H7 (cell line): ENCODE data around the gene ZNF385B. TPM values are rescaled to one million over a fixed set of nuclear protein-coding genes. Genes with fewer than 3 reads are reported as not detected.
"Not testable (repeated sequence)": the region's sequence is repeated elsewhere in the genome, so short reads cannot be mapped to it uniquely, and the experiment has no call there.

Experiments used
- DNase-seq: peaks from one replicate; pipeline ENCODE4 v3.0.0; 2012
- H3K27me3 ChIP-seq: 2 replicates; pipeline ENCODE4 v1.6.0; 2011; ENCODE audit warnings: mild to moderate bottlenecking, low read length; ENCODE audit not compliant: control insufficient read depth, insufficient read depth
- H3K36me3 ChIP-seq: replicated peaks from 2 replicates; pipeline ENCODE4 v1.5.1; 2011; ENCODE audit warnings: low read length; ENCODE audit not compliant: control insufficient read depth, insufficient read depth
- H3K4me3 ChIP-seq: 2 replicates; pipeline ENCODE4 v1.5.1; 2011; ENCODE audit warnings: low read depth, mild to moderate bottlenecking, control low read depth, low read length, moderate library complexity; ENCODE audit not compliant: insufficient read depth
- total RNA-seq: library from RNA; depleted of rRNA; stranded (reverse); fragments of >200 nt; shearing (Covaris generic); gene quantifications from 2 replicates; pipeline ENCODE4 v1.2.3, GENCODE V29; 2014

The ZNF385B gene
- total RNA-seq, 1 experiment from 2014 or later, result 0.90 TPM

- DNase-seq, result no peak
- H3K4me3 ChIP-seq, result no peak overlapping the region
- H3K27me3 ChIP-seq, result no peaks in the 10 kb centered on the region
- no peaks in the 10 kb centered on the region for H3K36me3 ChIP-seq
Measured at GRCh38 chr2:179487010-179487731, 374.2 kb downstream of the ZNF385B start.

DNA sequence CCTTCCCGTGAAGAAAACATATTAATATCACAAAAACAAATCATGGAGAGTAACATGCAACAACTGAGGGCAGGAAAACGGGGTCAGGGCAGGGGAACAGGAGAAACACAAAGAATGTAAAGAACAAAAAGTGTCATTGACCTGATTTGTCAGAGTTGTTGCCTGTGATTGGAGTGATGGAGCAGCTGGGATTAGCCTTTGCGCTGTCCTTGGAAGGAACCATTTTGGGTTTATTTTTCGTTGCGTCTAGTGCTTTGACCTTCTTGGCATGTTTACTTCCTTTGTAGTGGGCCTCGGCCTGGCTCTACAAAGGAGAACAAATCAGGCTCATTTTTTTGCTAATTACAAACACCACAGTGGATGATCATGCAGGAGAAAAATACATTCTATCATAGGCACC lies 378.3 kb downstream of the ZNF385B start:
- Histone ChIP-seq H3K36me3 (no peaks in the 10 kb centered on the region), H3K27me3 (no peaks in the 10 kb centered on the region), H3K4me3 (no peak overlapping the region)
- DNase-seq, result no peak

DNA sequence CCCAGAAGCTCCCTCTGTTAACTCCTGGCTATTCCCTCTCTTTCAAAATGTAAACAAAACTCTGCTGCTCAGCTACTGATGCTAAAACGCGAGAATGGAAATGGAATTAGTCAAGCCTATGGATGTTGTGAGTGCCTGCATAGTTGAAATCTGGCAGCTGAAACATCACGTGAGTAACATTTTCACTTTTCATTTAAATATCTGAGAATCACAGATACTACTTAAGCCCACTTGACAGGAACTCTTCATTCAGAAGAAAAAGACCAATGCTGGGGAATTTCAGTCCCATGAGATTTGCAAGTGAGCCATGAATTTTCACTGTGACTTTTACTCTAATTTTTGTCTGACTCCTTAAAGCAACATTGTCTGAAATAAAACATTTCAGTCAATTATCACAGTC lies 381.5 kb downstream of the ZNF385B start:
- no peak for DNase-seq
- H3K27me3 ChIP-seq, result no peaks in the 10 kb centered on the region
- no peaks in the 10 kb centered on the region for H3K36me3 ChIP-seq
- H3K4me3 ChIP-seq, result no peak overlapping the region

DNA sequence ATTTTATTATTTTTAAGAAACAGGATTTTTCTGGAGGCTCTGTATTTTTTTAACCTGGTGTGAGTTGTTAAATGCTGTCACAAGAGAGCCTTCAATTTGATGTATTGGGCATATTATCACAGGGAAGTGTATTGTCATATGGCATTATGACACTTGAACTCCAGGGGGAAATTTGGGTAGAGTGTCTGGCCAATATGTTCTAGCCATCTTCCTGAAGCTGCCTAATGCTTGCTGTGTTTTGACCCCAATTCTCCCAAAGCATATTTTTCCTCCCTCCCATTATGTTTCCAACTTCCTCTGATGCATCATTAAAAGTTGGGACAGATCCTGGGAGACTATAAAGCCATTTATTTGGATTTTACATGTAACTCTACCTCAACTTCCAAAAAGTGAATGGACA lies 382.6 kb downstream of the ZNF385B start:
- Histone ChIP-seq H3K27me3 (no peaks in the 10 kb centered on the region), H3K4me3 (no peak overlapping the region), H3K36me3 (no peaks in the 10 kb centered on the region)
- DNase-seq, result no peak

DNA sequence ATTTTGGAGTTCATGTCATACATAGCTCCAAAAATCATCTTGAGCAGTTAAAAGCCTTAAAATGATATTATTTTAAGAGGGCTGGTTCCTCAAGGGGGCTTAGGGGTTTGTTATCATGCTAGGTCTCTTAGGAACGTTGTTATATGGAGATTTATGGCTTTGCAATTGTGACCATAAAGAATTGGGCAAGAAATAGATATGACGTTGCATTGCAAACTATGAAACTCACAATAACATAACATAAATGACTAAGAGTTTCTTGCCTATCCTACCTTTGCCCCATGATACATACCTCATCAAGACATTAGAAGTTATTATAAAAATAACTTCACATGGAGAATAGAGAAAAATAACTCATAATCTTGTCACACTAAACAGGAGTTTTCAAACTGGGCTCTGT lies 390.4 kb downstream of the ZNF385B start:
- no peak overlapping the region for H3K4me3 ChIP-seq
- no peaks in the 10 kb centered on the region for H3K27me3 ChIP-seq
- DNase-seq, result no peak
- H3K36me3 ChIP-seq, result no peaks in the 10 kb centered on the region

DNA sequence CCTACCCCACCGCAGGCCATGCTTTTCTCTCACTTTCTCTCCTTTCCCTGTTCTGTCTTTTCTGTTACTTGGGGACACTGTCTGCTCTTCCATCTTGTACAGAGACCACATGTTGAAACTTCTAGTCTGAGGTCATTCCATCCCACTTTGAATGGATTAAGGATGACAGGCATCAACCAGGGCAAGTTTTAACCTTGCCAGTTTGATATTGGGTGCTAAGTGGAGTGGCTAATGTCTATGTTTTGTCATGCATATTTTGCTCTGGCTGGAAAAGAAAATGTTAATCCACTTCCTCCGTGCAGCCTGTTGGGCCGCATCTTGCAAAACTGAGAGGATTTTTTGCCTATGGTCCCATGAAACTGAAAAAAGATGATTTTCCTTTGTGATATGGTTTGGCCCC lies 391.3 kb downstream of the ZNF385B start:
- no peak overlapping the region for H3K4me3 ChIP-seq
- H3K36me3 ChIP-seq, result no peaks in the 10 kb centered on the region
- no peak for DNase-seq
- H3K27me3 ChIP-seq, result no peaks in the 10 kb centered on the region

DNA sequence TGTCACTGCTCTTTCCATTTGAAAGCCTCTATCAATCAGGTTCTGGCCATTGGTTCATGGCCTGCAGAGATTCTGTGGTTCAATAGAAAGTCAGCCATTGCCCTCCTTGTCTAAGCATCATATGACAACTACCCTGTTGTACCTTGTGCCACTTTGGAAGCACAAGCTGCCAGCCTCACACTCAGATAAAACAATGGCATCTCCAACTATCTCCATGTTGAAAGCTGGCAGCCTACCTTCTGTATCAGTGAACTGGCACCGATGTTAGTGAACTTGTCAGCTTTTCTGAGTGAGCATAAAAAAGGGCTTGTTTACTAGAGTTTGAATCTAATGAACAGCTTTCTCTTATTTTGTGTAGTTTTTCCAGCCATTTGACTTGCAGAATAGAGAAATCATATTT lies 393.5 kb downstream of the ZNF385B start:
- no peak overlapping the region for H3K4me3 ChIP-seq
- H3K27me3 ChIP-seq, result no peaks in the 10 kb centered on the region
- no peak for DNase-seq
- H3K36me3 ChIP-seq, result no peaks in the 10 kb centered on the region

GRCh38 chr2:179467111-179467510 lies 394.3 kb downstream of the ZNF385B start:
- no peak overlapping the region for H3K4me3 ChIP-seq
- DNase-seq, result no peak
- no peaks in the 10 kb centered on the region for H3K36me3 ChIP-seq
- no peaks in the 10 kb centered on the region for H3K27me3 ChIP-seq

- H3K36me3 ChIP-seq, result no peaks in the 10 kb centered on the region
- no peaks in the 10 kb centered on the region for H3K27me3 ChIP-seq
- DNase-seq, result no peak
- H3K4me3 ChIP-seq, result no peak overlapping the region
Measured at GRCh38 chr2:179461420-179461819, 400.0 kb downstream of the ZNF385B start.

- no peak overlapping the region for H3K4me3 ChIP-seq
- DNase-seq, result no peak
Measured at GRCh38 chr2:179460181-179460929, 401.1 kb downstream of the ZNF385B start.

DNA sequence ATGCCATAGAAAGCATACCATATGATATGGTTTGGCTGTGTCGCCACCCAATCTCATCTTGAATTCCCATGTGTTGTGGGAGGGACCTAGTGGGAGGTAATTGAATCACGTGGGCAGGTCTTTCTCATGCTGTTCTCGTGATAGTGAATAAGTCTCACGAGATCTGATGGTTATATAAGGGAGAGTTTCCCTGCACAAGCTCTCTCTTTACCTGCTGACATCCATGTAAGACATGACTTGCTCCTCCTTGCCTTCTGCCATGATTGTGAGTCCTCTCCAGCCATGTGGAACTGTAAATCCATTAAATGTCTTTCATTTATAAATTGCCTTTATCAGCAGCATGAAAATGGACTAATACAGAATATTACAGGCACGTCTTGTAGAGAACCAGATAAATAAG lies 403.3 kb downstream of the ZNF385B start:
- not testable (repeated sequence) for DNase-seq, H3K36me3 ChIP-seq, H3K27me3 ChIP-seq, H3K4me3 ChIP-seq

More at GRCh38 chr2:179460181-179460929, 401.1 kb downstream of the ZNF385B start:
- Histone ChIP-seq H3K27me3 (no peaks in the 10 kb centered on the region), H3K36me3 (no peaks in the 10 kb centered on the region)

DNA sequence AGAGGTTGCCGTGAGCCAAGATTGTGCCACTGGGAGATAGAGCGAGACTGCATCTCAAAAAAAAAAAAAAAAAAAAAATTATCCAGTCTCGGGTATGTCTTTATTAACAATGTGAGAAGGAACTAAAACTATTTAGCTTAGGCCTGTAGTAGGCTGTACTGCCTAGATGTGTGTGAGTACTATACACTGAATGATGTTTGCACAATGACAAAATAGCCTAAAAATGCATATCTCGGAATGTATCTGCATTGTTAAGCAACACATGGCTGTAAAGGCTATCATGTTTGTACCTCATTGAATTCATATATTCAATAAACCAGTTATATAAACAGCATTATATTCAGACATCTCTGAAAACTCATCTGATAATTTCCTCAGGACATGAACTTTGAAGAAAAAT lies 405.6 kb downstream of the ZNF385B start:
- no peak overlapping the region for H3K4me3 ChIP-seq
- H3K36me3 ChIP-seq, result no peaks in the 10 kb centered on the region
- H3K27me3 ChIP-seq, result no peaks in the 10 kb centered on the region
- no peak for DNase-seq

DNA sequence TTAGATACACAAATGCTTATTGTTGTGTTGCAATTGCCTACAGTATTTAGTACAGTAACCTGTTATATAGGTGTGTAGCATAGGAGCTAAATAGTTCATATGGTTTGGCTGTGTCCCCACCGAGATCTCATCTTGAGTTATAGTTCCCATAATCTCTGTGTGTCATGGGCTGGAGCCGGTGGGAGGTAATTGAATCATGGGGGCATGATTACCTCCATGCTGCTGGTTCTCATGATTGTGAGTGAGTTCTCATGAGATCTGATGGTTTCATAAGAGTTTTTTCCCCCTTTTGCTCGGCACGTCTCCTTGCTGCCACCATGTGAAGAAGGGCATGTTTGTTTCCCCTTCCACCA lies 406.3 kb downstream of the ZNF385B start:
- no peak overlapping the region for H3K4me3 ChIP-seq
- no peaks in the 10 kb centered on the region for H3K27me3 ChIP-seq
- no peak for DNase-seq
- no peaks in the 10 kb centered on the region for H3K36me3 ChIP-seq

DNA sequence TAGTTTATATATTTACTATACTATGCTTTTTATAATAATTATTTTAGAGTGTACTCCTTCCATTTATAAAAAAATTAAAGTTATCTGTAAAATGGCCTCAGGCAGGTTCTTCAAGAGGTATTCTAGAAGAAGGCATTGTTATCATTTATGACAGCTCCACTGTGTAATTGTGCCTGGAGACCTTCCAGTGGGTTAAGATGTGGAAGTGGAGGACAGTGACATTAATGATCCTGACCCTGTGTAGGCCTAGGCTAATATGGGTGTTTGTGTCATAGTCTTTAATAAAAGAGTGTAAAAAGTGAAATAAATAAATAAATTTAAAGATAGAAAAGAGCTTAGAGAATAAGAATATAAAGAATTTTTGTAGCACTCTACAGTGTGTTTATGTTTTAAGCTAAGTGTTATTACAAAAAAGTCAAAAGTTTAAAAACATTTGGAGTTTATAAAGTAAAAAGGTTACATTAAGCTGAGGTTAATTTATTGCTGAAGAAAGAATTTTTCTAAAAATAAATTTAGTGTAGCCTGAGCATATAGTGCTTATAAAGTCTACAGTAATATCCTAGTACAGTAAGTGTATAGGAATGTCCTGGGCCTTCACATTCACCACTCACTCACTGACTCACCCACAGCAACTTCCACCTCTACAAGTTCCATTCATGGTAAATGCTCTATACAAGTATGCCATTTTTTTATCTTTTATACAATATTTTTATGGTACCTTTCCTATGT lies 406.8 kb downstream of the ZNF385B start:
- H3K36me3 ChIP-seq, result no peaks in the 10 kb centered on the region
- no peak overlapping the region for H3K4me3 ChIP-seq
- H3K27me3 ChIP-seq, result no peaks in the 10 kb centered on the region
- no peak for DNase-seq

- no peak overlapping the region for H3K4me3 ChIP-seq
- DNase-seq, result no peak
- no peaks in the 10 kb centered on the region for H3K36me3 ChIP-seq
- H3K27me3 ChIP-seq, result no peaks in the 10 kb centered on the region
Measured at GRCh38 chr2:179449010-179449409, 412.4 kb downstream of the ZNF385B start.
